ENCODE data around the gene KIAA0040. TPM values are rescaled to one million over a fixed set of nuclear protein-coding genes. Genes with fewer than 3 reads are reported as not detected.

The KIAA0040 gene
- total RNA-seq, 1 experiment from 2014 or later: 5.0 TPM

DNA sequence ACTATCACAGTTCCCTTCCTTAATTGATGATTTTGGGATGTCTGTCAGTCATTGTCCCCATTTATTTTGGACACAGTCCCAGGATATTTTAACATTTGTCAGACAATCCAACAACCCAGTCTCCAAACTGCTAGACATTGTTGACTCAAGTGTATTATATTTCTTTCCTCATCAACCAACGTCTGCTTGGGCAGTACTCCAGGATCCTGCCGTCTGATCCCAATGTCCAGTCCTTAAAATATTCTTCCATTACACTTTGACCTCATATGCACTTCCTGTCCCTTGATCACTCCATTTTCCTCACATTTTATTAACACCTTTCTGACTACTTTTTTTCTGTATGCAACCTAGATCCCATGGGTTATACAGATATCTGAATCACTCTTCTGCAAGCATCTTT, 39.8 kb upstream of the KIAA0040 start:
- Histone ChIP-seq H3K79me1 (ENCODE audit: insufficient read depth, low read depth, low read length, poor library complexity, severe bottlenecking) (no peaks in the 10 kb centered on the region), H3T11ph (ENCODE audit: low read length) (no peak overlapping the region), H3K4me1 (ENCODE audit: insufficient read depth, low read length) (peaks cover under 1% of the 10 kb centered on the region; the same call in 1 of the 2 replicates), H4K20me1 (ENCODE audit: control insufficient read depth, insufficient read depth, insufficient read length) (no peaks in the 10 kb centered on the region), H3K4me2 (ENCODE audit: insufficient read depth, insufficient read length, low read length) (no peak overlapping the region), H2BK15ac (ENCODE audit: low read depth, low read length) (no peak overlapping the region), H3K56ac (ENCODE audit: insufficient read length, low read depth, low read length) (no peak overlapping the region), H3K79me2 (ENCODE audit: insufficient read depth, low read length) (no peaks in the 10 kb centered on the region), H3K23ac (ENCODE audit: insufficient read length, low read depth, low read length) (no peak overlapping the region), H4K5ac (ENCODE audit: insufficient read length, low read depth, low read length) (no peak overlapping the region), H3K4ac (ENCODE audit: low read depth, low read length) (no peak overlapping the region), H3K27me3 (ENCODE audit: insufficient read depth, low read length) (no peaks in the 10 kb centered on the region), H4K91ac (ENCODE audit: insufficient read length, low read depth, low read length) (no peak overlapping the region), H3K9me3 (ENCODE audit: control insufficient read depth, low read depth, low read length) (no peaks in the 10 kb centered on the region), H4K8ac (replicated peaks; ENCODE audit: insufficient read length, low read depth, low read length) (no peak overlapping the region), H3K18ac (ENCODE audit: insufficient read length, low read depth, low read length) (no peak overlapping the region), H2BK12ac (ENCODE audit: insufficient read length, low read depth, low read length) (no peak overlapping the region), H3K23me2 (ENCODE audit: insufficient read length, low read depth, low read length, poor library complexity, severe bottlenecking) (no peaks in the 10 kb centered on the region), H2BK120ac (ENCODE audit: low read depth, low read length, poor library complexity, severe bottlenecking) (no peak overlapping the region), H2BK20ac (ENCODE audit: low read depth, low read length, poor library complexity, severe bottlenecking) (no peak overlapping the region), H3K14ac (ENCODE audit: insufficient read depth, low read length) (no peak overlapping the region), H2AK5ac (ENCODE audit: insufficient read length, low read length) (no peak overlapping the region), H2BK5ac (ENCODE audit: insufficient read length, low read length) (no peak overlapping the region), H3K27ac (ENCODE audit: insufficient read length, low read depth, low read length) (no peak overlapping the region), H3K9ac (ENCODE audit: extremely low read depth, insufficient read length, low read length) (no peak overlapping the region), H2AFZ (ENCODE audit: low read length) (no peak overlapping the region)
- Mint-ChIP-seq H3K36me3 (ENCODE audit: insufficient read depth in 1 of 3, low read depth in 3 of 3) (no peaks in the 10 kb centered on the region), H3K27me3 (ENCODE audit: low read depth) (no peaks in the 10 kb centered on the region), H3K27ac (no peak overlapping the region), H3K9me3 (peaks cover 0 to 7% of the 10 kb centered on the region in 2 experiments; a peak in 4 of 5 replicates), H3K4me1 (peaks cover 12 to 13% of the 10 kb centered on the region in 2 experiments; a peak in 3 of 4 replicates), H3K4me3 (no peak overlapping the region)
- TF ChIP-seq, protein P1, sequence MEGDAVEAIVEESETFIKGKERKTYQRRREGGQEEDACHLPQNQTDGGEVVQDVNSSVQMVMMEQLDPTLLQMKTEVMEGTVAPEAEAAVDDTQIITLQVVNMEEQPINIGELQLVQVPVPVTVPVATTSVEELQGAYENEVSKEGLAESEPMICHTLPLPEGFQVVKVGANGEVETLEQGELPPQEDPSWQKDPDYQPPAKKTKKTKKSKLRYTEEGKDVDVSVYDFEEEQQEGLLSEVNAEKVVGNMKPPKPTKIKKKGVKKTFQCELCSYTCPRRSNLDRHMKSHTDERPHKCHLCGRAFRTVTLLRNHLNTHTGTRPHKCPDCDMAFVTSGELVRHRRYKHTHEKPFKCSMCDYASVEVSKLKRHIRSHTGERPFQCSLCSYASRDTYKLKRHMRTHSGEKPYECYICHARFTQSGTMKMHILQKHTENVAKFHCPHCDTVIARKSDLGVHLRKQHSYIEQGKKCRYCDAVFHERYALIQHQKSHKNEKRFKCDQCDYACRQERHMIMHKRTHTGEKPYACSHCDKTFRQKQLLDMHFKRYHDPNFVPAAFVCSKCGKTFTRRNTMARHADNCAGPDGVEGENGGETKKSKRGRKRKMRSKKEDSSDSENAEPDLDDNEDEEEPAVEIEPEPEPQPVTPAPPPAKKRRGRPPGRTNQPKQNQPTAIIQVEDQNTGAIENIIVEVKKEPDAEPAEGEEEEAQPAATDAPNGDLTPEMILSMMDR (conservative IDR thresholded peaks at IDR 0.05): no peak
- WGBS (ENCODE audit: extremely low coverage, insufficient read length, low lambda C conversion rate): no CpG with 5 or more reads among the region's 2 CpGs
- no peak for DNase-seq

Measured in H9 (cell line).